Osteoblast (primary cell): ENCODE measurements around the gene KCNC1. TPM values are rescaled to one million over a fixed set of nuclear protein-coding genes. Genes with fewer than 3 reads are reported as not detected.

Source experiments
- DNase-seq: peaks from one replicate; pipeline ENCODE4 v3.0.0; 2011; ENCODE audit warnings: low spot score, mixed read lengths; ENCODE audit not compliant: insufficient read length; ENCODE audit errors: missing footprints
- H2AFZ ChIP-seq: 2 replicates; pipeline ENCODE4 v1.6.0; 2011; ENCODE audit warnings: mild to moderate bottlenecking, low read length
- H3K27ac ChIP-seq: 2 replicates; pipeline ENCODE4 v1.5.1; 2011; ENCODE audit warnings: mild to moderate bottlenecking, low read depth, low read length, moderate library complexity
- H3K27me3 ChIP-seq: 2 replicates; pipeline ENCODE4 v1.6.0; 2012; ENCODE audit warnings: mild to moderate bottlenecking, control low read depth, inconsistent platforms, low read length, moderate library complexity; ENCODE audit not compliant: insufficient read depth
- H3K36me3 ChIP-seq: 2 replicates; pipeline ENCODE4 v1.5.1; 2011; ENCODE audit warnings: mild to moderate bottlenecking, low read length, control low read depth, moderate library complexity; ENCODE audit not compliant: insufficient read depth
- H3K4me1 ChIP-seq: 2 replicates; pipeline ENCODE4 v1.5.1; 2011; ENCODE audit warnings: mild to moderate bottlenecking, low read length, control low read depth, moderate library complexity; ENCODE audit not compliant: insufficient read depth
- H3K4me2 ChIP-seq: 2 replicates; pipeline ENCODE4 v1.6.0; 2011; ENCODE audit warnings: mild to moderate bottlenecking, low read length; ENCODE audit not compliant: insufficient read depth
- H3K4me3 ChIP-seq: fragments of 200-600 bp; sonication (generic); 3 replicates; pipeline ENCODE4 v1.5.1; 2012; ENCODE audit warnings: mild to moderate bottlenecking, low read length, inconsistent platforms; ENCODE audit not compliant: insufficient read depth
- H3K79me2 ChIP-seq: 2 replicates; pipeline ENCODE4 v1.6.0; 2012; ENCODE audit warnings: mild to moderate bottlenecking, low read length, control low read depth, inconsistent platforms; ENCODE audit not compliant: insufficient read depth
- H3K9me3 ChIP-seq: 2 replicates; pipeline ENCODE4 v1.5.1; 2011; ENCODE audit warnings: low read depth, low read length, control low read depth
- H4K20me1 ChIP-seq: 2 replicates; pipeline ENCODE4 v1.6.0; 2012; ENCODE audit warnings: mild to moderate bottlenecking, low read length, control low read depth; ENCODE audit not compliant: insufficient read depth
- CTCF ChIP-seq: IDR thresholded peaks from 2 replicates; pipeline ENCODE4 v1.5.1; 2011; ENCODE audit warnings: mild to moderate bottlenecking, low read depth, low read length, moderate library complexity; ENCODE audit errors: extremely low read depth
- total RNA-seq: library from RNA; depleted of rRNA; stranded (reverse); fragments of >200 nt; gene quantifications from 2 replicates; pipeline ENCODE4 v1.2.3, GENCODE V29; 2012

KCNC1 gene
- total RNA-seq, 1 donor, result under 0.01 TPM

- peak; percentile 64 for DNase-seq
- Histone ChIP-seq H3K79me2 (no peaks in the 10 kb centered on the region), H3K9me3 (no peaks in the 10 kb centered on the region), H3K4me1 (no peaks in the 10 kb centered on the region), H3K27me3 (peaks cover 12% of the 10 kb centered on the region), H3K27ac (no peak overlapping the region), H2AFZ (no peak overlapping the region), H3K4me3 (no peak overlapping the region), H3K4me2 (no peak overlapping the region), H4K20me1 (no peaks in the 10 kb centered on the region), H3K36me3 (no peaks in the 10 kb centered on the region)
- no peak for TF ChIP-seq CTCF
Measured at GRCh38 chr11:17775507-17776211, 41.1 kb downstream of the KCNC1 start.

GRCh38 chr11:17776212-17776875 is 41.8 kb downstream of the KCNC1 start:
- peaks cover 9% of the 10 kb centered on the region for H3K27me3 ChIP-seq
- no peak overlapping the region for H2AFZ ChIP-seq
- TF ChIP-seq CTCF, result no peak
- H3K4me3 ChIP-seq, result no peak overlapping the region
- H3K4me1 ChIP-seq, result no peaks in the 10 kb centered on the region
- no peak overlapping the region for H3K27ac ChIP-seq
- H4K20me1 ChIP-seq, result no peaks in the 10 kb centered on the region
- peak; percentile 47 for DNase-seq
- no peaks in the 10 kb centered on the region for H3K79me2 ChIP-seq
- H3K9me3 ChIP-seq, result no peaks in the 10 kb centered on the region
- no peaks in the 10 kb centered on the region for H3K36me3 ChIP-seq
- H3K4me2 ChIP-seq, result no peak overlapping the region

GRCh38 chr11:17777086-17777737 is 42.6 kb downstream of the KCNC1 start:
- H3K27me3 ChIP-seq, result peaks cover 9% of the 10 kb centered on the region
- H3K79me2 ChIP-seq, result no peaks in the 10 kb centered on the region
- H3K36me3 ChIP-seq, result no peaks in the 10 kb centered on the region
- no peak overlapping the region for H3K4me2 ChIP-seq
- H3K9me3 ChIP-seq, result no peaks in the 10 kb centered on the region
- no peaks in the 10 kb centered on the region for H3K4me1 ChIP-seq
- no peak overlapping the region for H3K27ac ChIP-seq
- DNase-seq, result peak; percentile 47
- TF ChIP-seq CTCF, result no peak
- H4K20me1 ChIP-seq, result no peaks in the 10 kb centered on the region
- no peak overlapping the region for H2AFZ ChIP-seq
- H3K4me3 ChIP-seq, result no peak overlapping the region

GRCh38 chr11:17777738-17778091 is 43.1 kb downstream of the KCNC1 start:
- no peak overlapping the region for H3K4me3 ChIP-seq
- no peaks in the 10 kb centered on the region for H3K4me1 ChIP-seq
- no peak overlapping the region for H3K4me2 ChIP-seq
- H3K79me2 ChIP-seq, result no peaks in the 10 kb centered on the region
- H3K9me3 ChIP-seq, result no peaks in the 10 kb centered on the region
- no peak overlapping the region for H2AFZ ChIP-seq
- DNase-seq, result peak; percentile 66
- TF ChIP-seq CTCF, result no peak
- no peak overlapping the region for H3K27ac ChIP-seq
- H3K27me3 ChIP-seq, result peaks cover 9% of the 10 kb centered on the region
- H3K36me3 ChIP-seq, result no peaks in the 10 kb centered on the region
- no peaks in the 10 kb centered on the region for H4K20me1 ChIP-seq
